ENCODE measurements around the gene SEPTIN5. TPM values are rescaled to one million over a fixed set of nuclear protein-coding genes. Genes with fewer than 3 reads are reported as not detected.

The SEPTIN5 gene
- total RNA-seq, 1 experiment from 2014 or later, result 22.4 TPM

GRCh38 chr22:19717691-19718455 lies 3.6 kb downstream of the SEPTIN5 start:
- CTCF ChIA-PET, result interaction anchor here (0.6 to 3.8 kb wide), 10 partner anchors 13 to 192 kb away, joined by 3 to 63 read pairs (median 8); no protein-coding TSS in a partner anchor
- POLR2A ChIA-PET, result no interaction called here
- no peaks in the 10 kb centered on the region for H3K9me3 Mint-ChIP-seq
- TF ChIP-seq FOXK1 (CRISPR knock-in tag; IDR thresholded peaks at IDR 0.05) (no peak), ZNF423 (CRISPR knock-in tag; IDR thresholded peaks at IDR 0.05) (peak; percentile 68; the same call in 1 of the 2 replicates), ESRRA (CRISPR knock-in tag; IDR thresholded peaks at IDR 0.05; ENCODE audit: borderline replicate concordance) (no peak), USF2 (CRISPR knock-in tag; IDR thresholded peaks at IDR 0.05) (no peak), ZNF232 (CRISPR knock-in tag; IDR thresholded peaks at IDR 0.05) (no peak), HMGXB4 (CRISPR knock-in tag; IDR thresholded peaks at IDR 0.05) (no peak), TCF7 (CRISPR knock-in tag; IDR thresholded peaks at IDR 0.05; ENCODE audit: low read depth) (no peak), JAZF1 (CRISPR knock-in tag; IDR thresholded peaks at IDR 0.05) (no peak), ZNF512 (CRISPR knock-in tag; IDR thresholded peaks at IDR 0.05; ENCODE audit: borderline replicate concordance) (no peak), RELA (CRISPR knock-in tag; IDR thresholded peaks at IDR 0.05; ENCODE audit: borderline replicate concordance) (no peak), GTF2I (CRISPR knock-in tag; conservative IDR thresholded peaks at IDR 0.05) (no peak), ZNF532 (CRISPR knock-in tag; IDR thresholded peaks at IDR 0.05; ENCODE audit: borderline replicate concordance) (no peak)
- TF ChIP-seq, protein P1, sequence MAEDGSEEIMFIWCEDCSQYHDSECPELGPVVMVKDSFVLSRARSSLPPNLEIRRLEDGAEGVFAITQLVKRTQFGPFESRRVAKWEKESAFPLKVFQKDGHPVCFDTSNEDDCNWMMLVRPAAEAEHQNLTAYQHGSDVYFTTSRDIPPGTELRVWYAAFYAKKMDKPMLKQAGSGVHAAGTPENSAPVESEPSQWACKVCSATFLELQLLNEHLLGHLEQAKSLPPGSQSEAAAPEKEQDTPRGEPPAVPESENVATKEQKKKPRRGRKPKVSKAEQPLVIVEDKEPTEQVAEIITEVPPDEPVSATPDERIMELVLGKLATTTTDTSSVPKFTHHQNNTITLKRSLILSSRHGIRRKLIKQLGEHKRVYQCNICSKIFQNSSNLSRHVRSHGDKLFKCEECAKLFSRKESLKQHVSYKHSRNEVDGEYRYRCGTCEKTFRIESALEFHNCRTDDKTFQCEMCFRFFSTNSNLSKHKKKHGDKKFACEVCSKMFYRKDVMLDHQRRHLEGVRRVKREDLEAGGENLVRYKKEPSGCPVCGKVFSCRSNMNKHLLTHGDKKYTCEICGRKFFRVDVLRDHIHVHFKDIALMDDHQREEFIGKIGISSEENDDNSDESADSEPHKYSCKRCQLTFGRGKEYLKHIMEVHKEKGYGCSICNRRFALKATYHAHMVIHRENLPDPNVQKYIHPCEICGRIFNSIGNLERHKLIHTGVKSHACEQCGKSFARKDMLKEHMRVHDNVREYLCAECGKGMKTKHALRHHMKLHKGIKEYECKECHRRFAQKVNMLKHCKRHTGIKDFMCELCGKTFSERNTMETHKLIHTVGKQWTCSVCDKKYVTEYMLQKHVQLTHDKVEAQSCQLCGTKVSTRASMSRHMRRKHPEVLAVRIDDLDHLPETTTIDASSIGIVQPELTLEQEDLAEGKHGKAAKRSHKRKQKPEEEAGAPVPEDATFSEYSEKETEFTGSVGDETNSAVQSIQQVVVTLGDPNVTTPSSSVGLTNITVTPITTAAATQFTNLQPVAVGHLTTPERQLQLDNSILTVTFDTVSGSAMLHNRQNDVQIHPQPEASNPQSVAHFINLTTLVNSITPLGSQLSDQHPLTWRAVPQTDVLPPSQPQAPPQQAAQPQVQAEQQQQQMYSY (CRISPR knock-in tag; IDR thresholded peaks at IDR 0.05), result no peak
- TF ChIP-seq, protein P2, sequence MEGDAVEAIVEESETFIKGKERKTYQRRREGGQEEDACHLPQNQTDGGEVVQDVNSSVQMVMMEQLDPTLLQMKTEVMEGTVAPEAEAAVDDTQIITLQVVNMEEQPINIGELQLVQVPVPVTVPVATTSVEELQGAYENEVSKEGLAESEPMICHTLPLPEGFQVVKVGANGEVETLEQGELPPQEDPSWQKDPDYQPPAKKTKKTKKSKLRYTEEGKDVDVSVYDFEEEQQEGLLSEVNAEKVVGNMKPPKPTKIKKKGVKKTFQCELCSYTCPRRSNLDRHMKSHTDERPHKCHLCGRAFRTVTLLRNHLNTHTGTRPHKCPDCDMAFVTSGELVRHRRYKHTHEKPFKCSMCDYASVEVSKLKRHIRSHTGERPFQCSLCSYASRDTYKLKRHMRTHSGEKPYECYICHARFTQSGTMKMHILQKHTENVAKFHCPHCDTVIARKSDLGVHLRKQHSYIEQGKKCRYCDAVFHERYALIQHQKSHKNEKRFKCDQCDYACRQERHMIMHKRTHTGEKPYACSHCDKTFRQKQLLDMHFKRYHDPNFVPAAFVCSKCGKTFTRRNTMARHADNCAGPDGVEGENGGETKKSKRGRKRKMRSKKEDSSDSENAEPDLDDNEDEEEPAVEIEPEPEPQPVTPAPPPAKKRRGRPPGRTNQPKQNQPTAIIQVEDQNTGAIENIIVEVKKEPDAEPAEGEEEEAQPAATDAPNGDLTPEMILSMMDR (IDR thresholded peaks at IDR 0.05), result peak; percentile 95
- TF ChIP-seq, protein P3, sequence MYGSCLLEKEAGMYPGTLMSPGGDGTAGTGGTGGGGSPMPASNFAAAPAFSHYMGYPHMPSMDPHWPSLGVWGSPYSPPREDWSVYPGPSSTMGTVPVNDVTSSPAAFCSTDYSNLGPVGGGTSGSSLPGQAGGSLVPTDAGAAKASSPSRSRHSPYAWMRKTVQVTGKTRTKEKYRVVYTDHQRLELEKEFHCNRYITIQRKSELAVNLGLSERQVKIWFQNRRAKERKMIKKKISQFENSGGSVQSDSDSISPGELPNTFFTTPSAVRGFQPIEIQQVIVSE (CRISPR knock-in tag; IDR thresholded peaks at IDR 0.05; ENCODE audit: borderline replicate concordance), result no peak
- TF ChIP-seq, protein P4, sequence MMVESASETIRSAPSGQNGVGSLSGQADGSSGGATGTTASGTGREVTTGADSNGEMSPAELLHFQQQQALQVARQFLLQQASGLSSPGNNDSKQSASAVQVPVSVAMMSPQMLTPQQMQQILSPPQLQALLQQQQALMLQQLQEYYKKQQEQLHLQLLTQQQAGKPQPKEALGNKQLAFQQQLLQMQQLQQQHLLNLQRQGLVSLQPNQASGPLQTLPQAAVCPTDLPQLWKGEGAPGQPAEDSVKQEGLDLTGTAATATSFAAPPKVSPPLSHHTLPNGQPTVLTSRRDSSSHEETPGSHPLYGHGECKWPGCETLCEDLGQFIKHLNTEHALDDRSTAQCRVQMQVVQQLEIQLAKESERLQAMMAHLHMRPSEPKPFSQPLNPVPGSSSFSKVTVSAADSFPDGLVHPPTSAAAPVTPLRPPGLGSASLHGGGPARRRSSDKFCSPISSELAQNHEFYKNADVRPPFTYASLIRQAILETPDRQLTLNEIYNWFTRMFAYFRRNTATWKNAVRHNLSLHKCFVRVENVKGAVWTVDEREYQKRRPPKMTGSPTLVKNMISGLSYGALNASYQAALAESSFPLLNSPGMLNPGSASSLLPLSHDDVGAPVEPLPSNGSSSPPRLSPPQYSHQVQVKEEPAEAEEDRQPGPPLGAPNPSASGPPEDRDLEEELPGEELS (CRISPR knock-in tag; IDR thresholded peaks at IDR 0.05), result peak; percentile 32

More at GRCh38 chr22:19717691-19718455, 3.6 kb downstream of the SEPTIN5 start:
- Mint-ChIP-seq H3K4me3 (peak overlapping the region; percentile 62), H3K27ac (no peak overlapping the region), H3K4me1 (peaks cover 21% of the 10 kb centered on the region), H3K36me3 (peaks cover 10% of the 10 kb centered on the region), H3K27me3 (ENCODE audit: low read depth) (peaks cover 80% of the 10 kb centered on the region)
- DNase-seq (ENCODE audit: low spot score), result peak; percentile 70
- ATAC-seq, result peak; percentile 29

All from WTC11 (cell line).